Measurements from ENCODE around the gene PDE4D. TPM values are rescaled to one million over a fixed set of nuclear protein-coding genes. Genes with fewer than 3 reads are reported as not detected.

Gene PDE4D
- total RNA-seq, 2 experiments from 2014 or later: 164 to 175 TPM

DNA sequence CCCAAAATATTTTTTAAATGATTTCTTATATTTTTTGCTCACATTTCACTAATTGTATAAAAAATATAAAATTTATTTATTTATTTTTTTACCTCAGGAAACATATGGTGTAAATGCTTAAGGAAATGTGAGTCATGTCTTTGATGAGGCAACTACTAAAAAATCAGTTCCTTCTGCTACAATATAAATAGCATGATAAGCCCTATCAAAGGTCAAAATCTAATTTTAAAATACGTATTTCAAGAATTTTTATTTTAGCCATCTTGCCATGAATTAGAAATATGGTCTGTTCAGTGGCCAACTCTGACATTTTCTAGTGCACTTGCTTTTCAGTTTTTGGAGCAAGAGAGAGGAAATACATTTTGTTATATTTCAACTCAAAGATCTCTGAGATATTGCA, 50.5 kb downstream of the PDE4D start:
- H3K27me3 ChIP-seq (ENCODE audit: control insufficient read depth in 1 of 2, insufficient read depth in 2 of 2, low read length in 2 of 2): peaks cover 0 to 5% of the 10 kb centered on the region in 2 experiments
- H3K4me1 ChIP-seq (ENCODE audit: insufficient read depth, low read length): no peaks in the 10 kb centered on the region
- no peaks in the 10 kb centered on the region for H3K36me3 Mint-ChIP-seq (ENCODE audit: low read depth)
- ATAC-seq (ENCODE audit: poor library complexity) (no peak), DNase-seq (no peak)
- H3K27me3 Mint-ChIP-seq: peaks cover 24% of the 10 kb centered on the region
- TF ChIP-seq, protein P1, sequence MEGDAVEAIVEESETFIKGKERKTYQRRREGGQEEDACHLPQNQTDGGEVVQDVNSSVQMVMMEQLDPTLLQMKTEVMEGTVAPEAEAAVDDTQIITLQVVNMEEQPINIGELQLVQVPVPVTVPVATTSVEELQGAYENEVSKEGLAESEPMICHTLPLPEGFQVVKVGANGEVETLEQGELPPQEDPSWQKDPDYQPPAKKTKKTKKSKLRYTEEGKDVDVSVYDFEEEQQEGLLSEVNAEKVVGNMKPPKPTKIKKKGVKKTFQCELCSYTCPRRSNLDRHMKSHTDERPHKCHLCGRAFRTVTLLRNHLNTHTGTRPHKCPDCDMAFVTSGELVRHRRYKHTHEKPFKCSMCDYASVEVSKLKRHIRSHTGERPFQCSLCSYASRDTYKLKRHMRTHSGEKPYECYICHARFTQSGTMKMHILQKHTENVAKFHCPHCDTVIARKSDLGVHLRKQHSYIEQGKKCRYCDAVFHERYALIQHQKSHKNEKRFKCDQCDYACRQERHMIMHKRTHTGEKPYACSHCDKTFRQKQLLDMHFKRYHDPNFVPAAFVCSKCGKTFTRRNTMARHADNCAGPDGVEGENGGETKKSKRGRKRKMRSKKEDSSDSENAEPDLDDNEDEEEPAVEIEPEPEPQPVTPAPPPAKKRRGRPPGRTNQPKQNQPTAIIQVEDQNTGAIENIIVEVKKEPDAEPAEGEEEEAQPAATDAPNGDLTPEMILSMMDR (IDR thresholded peaks at IDR 0.05): no peak
- no peaks in the 10 kb centered on the region for H3K4me1 Mint-ChIP-seq (ENCODE audit: low read depth)
- no peak overlapping the region for H3K4me3 Mint-ChIP-seq
- no peaks in the 10 kb centered on the region for H3K9me3 ChIP-seq (ENCODE audit: control insufficient read depth in 1 of 2, insufficient read depth in 1 of 2, low read length in 2 of 2)
- H3K27ac Mint-ChIP-seq: no peak overlapping the region
- CTCF ChIA-PET: no interaction called here
- POLR2A ChIA-PET: no interaction called here
- H3K36me3 ChIP-seq (ENCODE audit: insufficient read depth, low read length): no peaks in the 10 kb centered on the region
- H3K9me3 Mint-ChIP-seq: no peaks in the 10 kb centered on the region
- intact Hi-C loops (cut with DNase I, micrococcal nuclease): no loop called here
- no peak overlapping the region for H3K4me3 ChIP-seq (ENCODE audit: low read length)
- H3K27ac ChIP-seq (ENCODE audit: low read depth in 1 of 2, low read length in 2 of 2): no peak overlapping the region

DNA sequence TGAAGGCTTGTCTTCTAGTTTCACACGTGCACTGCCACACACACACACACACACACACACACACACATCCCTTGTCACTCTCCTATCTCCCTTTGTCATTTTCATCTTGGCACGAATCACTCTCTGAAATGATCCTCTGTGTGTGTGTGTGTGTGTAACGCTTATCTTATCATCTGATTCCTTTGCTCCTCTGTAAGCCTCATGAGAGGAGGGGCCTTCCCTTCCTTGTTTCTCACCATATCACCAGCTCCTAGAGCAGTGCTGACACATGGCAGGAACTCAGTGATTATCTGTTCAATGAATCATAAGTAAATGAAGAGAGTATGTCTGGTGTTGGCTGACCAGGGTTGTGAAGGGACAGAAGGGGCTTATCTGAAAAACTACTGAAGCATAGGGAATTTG, 53.3 kb downstream of the PDE4D start:
- H3K27ac Mint-ChIP-seq: no peak overlapping the region
- Histone ChIP-seq H3K36me3 (ENCODE audit: insufficient read depth, low read length) (no peaks in the 10 kb centered on the region), H3K27ac (ENCODE audit: low read depth in 1 of 2, low read length in 2 of 2) (no peak overlapping the region), H3K4me3 (ENCODE audit: low read length) (no peak overlapping the region), H3K9me3 (ENCODE audit: control insufficient read depth in 1 of 2, insufficient read depth in 1 of 2, low read length in 2 of 2) (no peaks in the 10 kb centered on the region), H3K4me1 (ENCODE audit: insufficient read depth, low read length) (no peaks in the 10 kb centered on the region), H3K27me3 (ENCODE audit: control insufficient read depth in 1 of 2, insufficient read depth in 2 of 2, low read length in 2 of 2) (no peaks in the 10 kb centered on the region)
- intact Hi-C loops (cut with DNase I, micrococcal nuclease): no loop called here
- H3K27me3 Mint-ChIP-seq: peaks cover 18% of the 10 kb centered on the region
- no peaks in the 10 kb centered on the region for H3K4me1 Mint-ChIP-seq (ENCODE audit: low read depth)
- DNase-seq (no peak), ATAC-seq (ENCODE audit: poor library complexity) (no peak)
- no peak overlapping the region for H3K4me3 Mint-ChIP-seq
- H3K9me3 Mint-ChIP-seq: no peaks in the 10 kb centered on the region
- CTCF ChIA-PET: no interaction called here
- no peaks in the 10 kb centered on the region for H3K36me3 Mint-ChIP-seq (ENCODE audit: low read depth)
- POLR2A ChIA-PET: no interaction called here
- TF ChIP-seq, protein P1 (IDR thresholded peaks at IDR 0.05): no peak

DNA sequence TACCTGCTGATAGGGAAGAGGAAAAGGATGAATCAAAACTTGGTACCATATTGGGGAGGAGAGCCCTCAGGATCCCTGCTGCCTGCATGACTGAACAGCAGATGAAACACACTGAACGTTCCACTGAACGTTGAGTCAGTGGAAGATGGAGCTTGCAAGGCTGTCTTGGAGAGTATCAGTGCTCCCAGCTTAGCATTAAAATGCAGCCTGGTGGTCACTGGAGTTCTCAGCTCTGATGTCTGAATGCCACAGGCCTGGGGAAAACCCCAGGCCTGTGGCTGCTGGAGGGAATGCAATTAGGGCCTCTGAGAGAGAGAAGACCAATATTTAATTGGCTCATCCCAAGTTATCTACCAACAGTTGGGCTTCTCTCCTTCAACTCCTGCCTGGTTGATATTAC, 54.5 kb downstream of the PDE4D start:
- Histone ChIP-seq H3K27ac (ENCODE audit: low read depth in 1 of 2, low read length in 2 of 2) (no peak overlapping the region), H3K4me3 (ENCODE audit: low read length) (no peak overlapping the region), H3K9me3 (ENCODE audit: control insufficient read depth in 1 of 2, insufficient read depth in 1 of 2, low read length in 2 of 2) (no peaks in the 10 kb centered on the region), H3K4me1 (ENCODE audit: insufficient read depth, low read length) (no peaks in the 10 kb centered on the region), H3K27me3 (ENCODE audit: control insufficient read depth in 1 of 2, insufficient read depth in 2 of 2, low read length in 2 of 2) (no peaks in the 10 kb centered on the region), H3K36me3 (ENCODE audit: insufficient read depth, low read length) (no peaks in the 10 kb centered on the region)
- DNase-seq (no peak), ATAC-seq (ENCODE audit: poor library complexity) (no peak)
- H3K27ac Mint-ChIP-seq: no peak overlapping the region
- H3K27me3 Mint-ChIP-seq: peaks cover 18% of the 10 kb centered on the region
- no peaks in the 10 kb centered on the region for H3K4me1 Mint-ChIP-seq (ENCODE audit: low read depth)
- no peaks in the 10 kb centered on the region for H3K36me3 Mint-ChIP-seq (ENCODE audit: low read depth)
- ChIA-PET CTCF (no interaction called here), POLR2A (no interaction called here)
- H3K4me3 Mint-ChIP-seq: no peak overlapping the region
- H3K9me3 Mint-ChIP-seq: no peaks in the 10 kb centered on the region
- TF ChIP-seq, protein P1 (IDR thresholded peaks at IDR 0.05): no peak
- intact Hi-C loops (cut with DNase I, micrococcal nuclease): no loop called here
